Measurements from ENCODE around the gene PTGFRN. TPM values are rescaled to one million over a fixed set of nuclear protein-coding genes. Genes with fewer than 3 reads are reported as not detected.

PTGFRN gene
- total and polyA plus RNA-seq, 2 of the 8 experiments (the other 6 are each of a cell fraction or from before 2014, with no cell fraction given), result 13.0 to 32.6 TPM

- TF ChIP-seq RFX5 (IDR thresholded peaks at IDR 0.05; ENCODE audit: borderline replicate concordance, low read depth, low read length), result no peak
- TF ChIP-seq GTF2F1 (IDR thresholded peaks at IDR 0.05; ENCODE audit: borderline replicate concordance, low read depth, low read length), result no peak
Measured at GRCh38 chr1:116983112-116983511, 73.4 kb downstream of the PTGFRN start (continued).

Data from H1 (cell line).